Activated CD4-positive, alpha-beta T cell treated with anti-CD3 and anti-CD28 coated beads for 24 hours (primary cell): ENCODE data around the gene TESMIN.

Experiments
- DNase-seq, 2 donors: peaks; one replicate each; pipeline ENCODE4 v3.0.0-alpha.2; 2020; ENCODE audit warnings: low read depth in 2 of 2

TESMIN gene

GRCh38 chr11:68683536-68684384 lies 67.6 kb downstream of the TESMIN start:
- no peak for DNase-seq

- no peak for DNase-seq
These were observed 68.2 kb downstream of the TESMIN start for GRCh38 chr11:68683121-68683520.

- DNase-seq: no peak
These were observed 68.8 kb downstream of the TESMIN start for GRCh38 chr11:68682531-68682961.

- DNase-seq: no peak
These were observed 70.6 kb downstream of the TESMIN start for GRCh38 chr11:68680541-68681231.

GRCh38 chr11:68678031-68678441 lies 73.3 kb downstream of the TESMIN start:
- DNase-seq: no peak

- no peak for DNase-seq
These were observed 73.9 kb downstream of the TESMIN start for GRCh38 chr11:68677432-68677831.

- DNase-seq: no peak
These were observed 76.9 kb downstream of the TESMIN start for GRCh38 chr11:68674461-68674860.

- DNase-seq: no peak
These were observed 77.3 kb downstream of the TESMIN start for GRCh38 chr11:68673991-68674390.

- no peak for DNase-seq
These were observed 77.9 kb downstream of the TESMIN start for GRCh38 chr11:68673306-68673945.

GRCh38 chr11:68670208-68670992 lies 80.9 kb downstream of the TESMIN start:
- DNase-seq: no peak

- DNase-seq: no peak
These were observed 81.8 kb downstream of the TESMIN start for GRCh38 chr11:68669301-68670090.

- no peak for DNase-seq
These were observed 83.5 kb downstream of the TESMIN start for GRCh38 chr11:68667511-68668500.

- no peak for DNase-seq
These were observed 84.5 kb downstream of the TESMIN start for GRCh38 chr11:68666849-68667248.

- no peak for DNase-seq
These were observed 85.9 kb downstream of the TESMIN start for GRCh38 chr11:68665436-68665835.

- DNase-seq: no peak
These were observed 86.4 kb downstream of the TESMIN start for GRCh38 chr11:68664906-68665305.

- DNase-seq: no peak
These were observed 87.2 kb downstream of the TESMIN start for GRCh38 chr11:68664141-68664540.

GRCh38 chr11:68663482-68664010 lies 87.8 kb downstream of the TESMIN start:
- DNase-seq: no peak

GRCh38 chr11:68661697-68662603 lies 89.4 kb downstream of the TESMIN start:
- DNase-seq: no peak
